Vein endothelial cell (primary cell): Measurements from ENCODE around the gene CSF3. TPM values are rescaled to one million over a fixed set of nuclear protein-coding genes. Genes with fewer than 3 reads are reported as not detected.

Experiments
- small RNA-seq: library from RNA; depleted of rRNA; stranded (forward); fragments of <200 nt; gene quantifications from one replicate; pipeline ENCODE3, GENCODE V24; 2012
- total RNA-seq: library from RNA; depleted of rRNA; stranded (reverse); fragments of >200 nt; gene quantifications from 2 replicates; pipeline ENCODE4 v1.2.3, GENCODE V29; 2012

CSF3 gene
- total RNA-seq = 1.6 and 5.0 TPM in 2 replicates

GRCh38 chr17:40015005-40015997 is at the start of gene CSF3:
Gene CSF3 (plus strand): TSS chr17:40015440. CDS start chr17:40015475, 35 bp downstream.

DNA sequence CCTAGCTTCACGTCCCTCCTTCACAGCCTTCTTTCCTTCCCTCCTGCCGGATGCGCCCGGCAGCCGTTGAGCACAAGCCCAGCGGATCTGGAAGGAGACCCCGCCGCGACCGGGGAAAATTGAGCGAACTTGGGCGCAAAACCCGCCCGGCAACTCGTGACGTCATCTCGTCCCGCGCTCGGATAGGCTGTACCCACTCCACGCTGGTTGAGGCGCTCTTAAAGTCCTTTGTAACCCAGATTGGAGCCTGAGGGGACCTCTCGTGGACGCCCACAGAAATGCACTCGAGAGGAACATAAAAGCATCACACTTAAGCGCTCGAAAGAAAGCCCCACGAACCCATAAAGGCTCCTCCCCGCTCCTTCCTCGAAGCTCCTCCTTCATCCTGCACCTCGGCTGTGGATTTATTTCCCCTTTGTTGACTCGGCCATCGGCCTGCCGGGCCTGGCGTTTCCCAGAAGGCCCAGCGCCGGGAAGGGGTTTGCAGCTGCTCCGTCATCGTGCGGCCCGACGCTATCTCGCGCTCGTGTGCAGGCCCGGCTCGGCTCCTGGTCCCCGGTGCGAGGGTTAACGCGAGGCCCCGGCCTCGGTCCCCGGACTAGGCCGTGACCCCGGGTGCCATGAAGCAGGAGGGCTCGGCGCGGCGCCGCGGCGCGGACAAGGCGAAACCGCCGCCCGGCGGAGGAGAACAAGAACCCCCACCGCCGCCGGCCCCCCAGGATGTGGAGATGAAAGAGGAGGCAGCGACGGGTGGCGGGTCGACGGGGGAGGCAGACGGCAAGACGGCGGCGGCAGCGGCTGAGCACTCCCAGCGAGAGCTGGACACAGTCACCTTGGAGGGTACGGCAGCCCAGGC is 34.7 kb upstream of the CSF3 start, which contains the start of gene PSMD3:
Gene PSMD3, plus strand, starts transcription at position 457 of the 856 bp plus-strand sequence. Its CDS starts 164 bp downstream, at position 621.

GRCh38 chr17:40062329-40063186 is 47.3 kb downstream of the CSF3 start, which contains the start of gene THRA:
Gene THRA (plus strand): TSS chr17:40062965. CDS start chr17:40074489, 11,524 bp downstream.

Small RNAs within 50 kb of the gene (small RNA-seq; reads per million reads assigned to genes)
- gene SNORD124 = 539 reads per million, percentile 99 among the genes with 10 or more reads in this experiment

Other genes starting within 250 kb of the CSF3 start
- not detected in 2 replicates for gene IKZF3, start 151.1 kb upstream of the CSF3 start, total RNA-seq
- not detected in 2 replicates for gene ZPBP2, start 147.2 kb upstream of the CSF3 start, total RNA-seq
- 3.9 and 4.9 TPM in 2 replicates for gene GSDMB, start 96.8 kb upstream of the CSF3 start, total RNA-seq
- gene ORMDL3, start 87.8 kb upstream of the CSF3 start, total RNA-seq = 20.9 and 34.9 TPM in 2 replicates
- gene LRRC3C, start 87.7 kb upstream of the CSF3 start, total RNA-seq = not detected in 2 replicates
- gene GSDMA, start 52.4 kb upstream of the CSF3 start, total RNA-seq = not detected in 2 replicates
- 155 and 179 TPM in 2 replicates for gene PSMD3, start 34.6 kb upstream of the CSF3 start, total RNA-seq
- 85.9 and 101 TPM in 2 replicates for gene MED24, start 39.0 kb downstream of the CSF3 start, total RNA-seq
- 22.9 and 24.5 TPM in 2 replicates for gene THRA, start 47.5 kb downstream of the CSF3 start, total RNA-seq
- 2.3 and 2.9 TPM in 2 replicates for gene NR1D1, start 85.1 kb downstream of the CSF3 start, total RNA-seq
- gene MSL1, start 106.5 kb downstream of the CSF3 start, total RNA-seq = 71.9 and 72.6 TPM in 2 replicates
- gene CASC3, start 125.1 kb downstream of the CSF3 start, total RNA-seq = 54.7 and 57.8 TPM in 2 replicates
- 2.2 and 2.6 TPM in 2 replicates for gene RAPGEFL1, start 162.0 kb downstream of the CSF3 start, total RNA-seq
- gene WIPF2, start 203.9 kb downstream of the CSF3 start, total RNA-seq = 10.9 and 13.1 TPM in 2 replicates